Rectal smooth muscle tissue (tissue), 1 donor: ENCODE results near the gene SVEP1.

ENCODE experiments used
- H3K27ac ChIP-seq: one replicate; pipeline ENCODE4 v1.7.0; 2013; ENCODE audit warnings: low read depth, low read length, inconsistent platforms
- H3K27me3 ChIP-seq: one replicate; pipeline ENCODE4 v1.7.0; 2013; ENCODE audit warnings: low read length; ENCODE audit not compliant: control insufficient read depth, insufficient read depth
- H3K36me3 ChIP-seq: one replicate; pipeline ENCODE4 v1.7.0; 2013; ENCODE audit warnings: low read length; ENCODE audit not compliant: control insufficient read depth, insufficient read depth
- H3K4me1 ChIP-seq: one replicate; pipeline ENCODE4 v1.7.0; 2013; ENCODE audit warnings: low read length; ENCODE audit not compliant: control insufficient read depth, insufficient read depth
- H3K4me3 ChIP-seq: one replicate; pipeline ENCODE4 v1.7.0; 2013; ENCODE audit warnings: low read length
- H3K9ac ChIP-seq: one replicate; pipeline ENCODE4 v1.7.0; 2013; ENCODE audit warnings: low read length

SVEP1 gene

GRCh38 chr9:110337727-110338126, 241.8 kb downstream of the SVEP1 start, which contains the start of gene TXNDC8:
TSS of gene TXNDC8 (minus strand) at chr9:110337863.
- Histone ChIP-seq H3K4me1 (peaks cover 3% of the 10 kb centered on the region), H3K4me3 (no peak within 1 kb of the TSS), H3K36me3 (no peaks in the 10 kb centered on the region), H3K27ac (no peak within 1 kb of the TSS), H3K9ac (no peak within 1 kb of the TSS), H3K27me3 (no peaks in the 10 kb centered on the region)

DNA sequence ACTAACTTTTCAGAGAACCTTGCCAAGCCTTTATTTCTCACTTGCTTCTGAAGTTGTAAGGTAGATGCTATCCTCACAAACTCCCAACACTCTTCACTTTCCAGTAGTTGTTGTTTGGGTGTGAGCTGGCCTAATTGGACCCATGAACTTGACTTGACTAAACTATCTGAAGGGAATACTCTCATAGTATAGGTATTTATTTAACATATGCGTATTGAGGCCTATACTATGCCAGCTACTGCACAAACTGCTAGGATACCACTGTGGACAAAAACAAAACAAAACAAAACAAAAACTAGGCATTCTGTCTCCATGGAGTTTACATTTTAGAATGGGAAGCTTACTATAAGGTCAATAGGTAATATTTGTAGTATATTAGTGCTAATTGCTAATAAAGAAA, 243.2 kb downstream of the SVEP1 start:
- no peak overlapping the region for H3K27ac ChIP-seq
- H3K9ac ChIP-seq = no peak overlapping the region
- no peaks in the 10 kb centered on the region for H3K27me3 ChIP-seq
- H3K36me3 ChIP-seq = no peaks in the 10 kb centered on the region
- no peak overlapping the region for H3K4me3 ChIP-seq
- H3K4me1 ChIP-seq = peaks cover 3% of the 10 kb centered on the region

GRCh38 chr9:110334871-110335270, 244.7 kb downstream of the SVEP1 start:
- Histone ChIP-seq H3K4me3 (no peak overlapping the region), H3K36me3 (no peaks in the 10 kb centered on the region), H3K9ac (no peak overlapping the region), H3K4me1 (peaks cover 3% of the 10 kb centered on the region), H3K27me3 (no peaks in the 10 kb centered on the region), H3K27ac (no peak overlapping the region)

- Histone ChIP-seq H3K9ac (no peak overlapping the region), H3K4me3 (no peak overlapping the region), H3K4me1 (peaks cover 3% of the 10 kb centered on the region), H3K27me3 (no peaks in the 10 kb centered on the region), H3K36me3 (no peaks in the 10 kb centered on the region), H3K27ac (no peak overlapping the region)
Measured at GRCh38 chr9:110334183-110334582, 245.4 kb downstream of the SVEP1 start.

GRCh38 chr9:110332766-110333165, 246.8 kb downstream of the SVEP1 start:
- H3K4me1 ChIP-seq = no peaks in the 10 kb centered on the region
- no peaks in the 10 kb centered on the region for H3K36me3 ChIP-seq
- no peak overlapping the region for H3K27ac ChIP-seq
- H3K27me3 ChIP-seq = no peaks in the 10 kb centered on the region
- no peak overlapping the region for H3K9ac ChIP-seq
- no peak overlapping the region for H3K4me3 ChIP-seq

- no peaks in the 10 kb centered on the region for H3K27me3 ChIP-seq
- no peak overlapping the region for H3K27ac ChIP-seq
- no peaks in the 10 kb centered on the region for H3K36me3 ChIP-seq
- H3K9ac ChIP-seq = no peak overlapping the region
- no peaks in the 10 kb centered on the region for H3K4me1 ChIP-seq
- H3K4me3 ChIP-seq = no peak overlapping the region
Measured at GRCh38 chr9:110330484-110331105, 248.9 kb downstream of the SVEP1 start.

GRCh38 chr9:110329639-110330230, 249.8 kb downstream of the SVEP1 start:
- Histone ChIP-seq H3K36me3 (no peaks in the 10 kb centered on the region), H3K4me3 (no peak overlapping the region), H3K27ac (no peak overlapping the region), H3K27me3 (no peaks in the 10 kb centered on the region), H3K9ac (no peak overlapping the region), H3K4me1 (no peaks in the 10 kb centered on the region)

DNA sequence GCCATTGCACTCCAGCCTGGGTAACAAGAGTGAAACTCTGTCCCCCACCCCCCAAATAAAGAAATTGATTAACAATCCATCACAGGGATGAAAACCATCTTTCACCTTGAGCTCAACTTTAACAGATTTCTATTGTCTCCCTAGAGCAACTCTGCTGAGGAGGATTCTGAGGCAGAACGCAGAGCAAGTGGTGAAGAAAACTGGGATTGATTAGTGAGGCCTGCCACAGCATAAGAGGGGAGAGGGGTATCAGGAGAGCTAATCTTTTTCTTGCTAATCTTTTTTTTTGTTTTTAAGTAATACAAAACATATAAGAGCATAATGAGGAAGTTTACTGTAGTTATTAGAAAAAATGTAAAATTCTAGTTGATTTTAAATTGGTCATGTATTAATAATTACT, 250.8 kb downstream of the SVEP1 start:
- Histone ChIP-seq H3K27ac (no peak overlapping the region), H3K36me3 (no peaks in the 10 kb centered on the region), H3K4me3 (no peak overlapping the region), H3K27me3 (no peaks in the 10 kb centered on the region), H3K4me1 (no peaks in the 10 kb centered on the region), H3K9ac (no peak overlapping the region)

DNA sequence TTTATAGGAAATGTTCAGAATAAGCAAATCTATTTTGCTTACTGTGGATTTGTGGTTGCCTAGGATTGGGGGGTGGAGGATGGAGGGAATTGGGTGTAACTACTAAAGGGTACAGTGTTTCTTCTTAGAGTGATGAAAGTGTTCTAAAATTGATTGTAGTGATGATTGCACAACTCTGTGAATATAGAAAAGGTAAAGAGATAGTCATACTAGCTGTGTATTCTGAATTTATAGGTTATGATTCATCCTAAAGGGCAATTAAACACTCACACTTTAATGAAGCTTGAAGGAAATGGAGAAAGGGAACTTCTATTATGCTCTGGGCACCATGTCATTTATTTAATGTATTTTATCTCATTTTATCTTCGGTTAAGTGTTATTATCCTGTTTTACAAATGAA, 251.8 kb downstream of the SVEP1 start:
- Histone ChIP-seq H3K4me3 (no peak overlapping the region), H3K27ac (no peak overlapping the region), H3K27me3 (no peaks in the 10 kb centered on the region), H3K36me3 (no peaks in the 10 kb centered on the region), H3K9ac (no peak overlapping the region), H3K4me1 (no peaks in the 10 kb centered on the region)

DNA sequence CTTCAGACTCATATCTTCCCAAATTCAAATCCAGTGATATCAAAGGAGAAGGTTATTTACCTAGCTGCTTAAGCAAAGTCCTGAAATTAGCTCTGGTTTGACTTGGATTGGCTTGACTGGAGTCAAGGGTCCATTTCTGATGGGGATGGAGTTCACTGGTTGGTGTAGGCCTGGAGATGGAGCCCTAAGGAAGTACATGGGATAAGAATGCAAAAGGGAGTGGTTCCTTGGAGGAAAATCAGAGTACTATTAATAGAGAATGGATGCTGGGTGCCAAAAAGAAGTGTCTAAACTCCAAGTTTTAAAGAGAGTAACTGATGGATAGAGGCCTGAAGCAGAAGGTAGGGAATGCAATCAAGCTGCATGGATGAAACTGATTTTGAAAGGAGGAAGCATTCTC, 255.7 kb downstream of the SVEP1 start:
- H3K4me1 ChIP-seq = no peaks in the 10 kb centered on the region
- H3K27ac ChIP-seq = no peak overlapping the region
- H3K9ac ChIP-seq = no peak overlapping the region
- H3K27me3 ChIP-seq = no peaks in the 10 kb centered on the region
- H3K36me3 ChIP-seq = no peaks in the 10 kb centered on the region
- no peak overlapping the region for H3K4me3 ChIP-seq

- Histone ChIP-seq H3K4me1 (no peaks in the 10 kb centered on the region), H3K36me3 (no peaks in the 10 kb centered on the region), H3K27me3 (no peaks in the 10 kb centered on the region), H3K27ac (no peak overlapping the region), H3K4me3 (no peak overlapping the region), H3K9ac (no peak overlapping the region)
Measured at GRCh38 chr9:110320651-110321445, 258.7 kb downstream of the SVEP1 start.

- no peak overlapping the region for H3K4me3 ChIP-seq
- no peaks in the 10 kb centered on the region for H3K27me3 ChIP-seq
- H3K9ac ChIP-seq = no peak overlapping the region
- no peaks in the 10 kb centered on the region for H3K36me3 ChIP-seq
- H3K27ac ChIP-seq = no peak overlapping the region
- H3K4me1 ChIP-seq = no peaks in the 10 kb centered on the region
Measured at GRCh38 chr9:110319781-110320492, 259.6 kb downstream of the SVEP1 start.
